ENCODE data around the gene CLINT1. TPM values are rescaled to one million over a fixed set of nuclear protein-coding genes. Genes with fewer than 3 reads are reported as not detected.

Gene CLINT1
- total and polyA plus RNA-seq, 12 donors = 17.1 to 101 (median 64.7) TPM

- Histone ChIP-seq H3K4me3 (peak within 1 kb of the TSS in 2 of 4 donors; percentile 52 to 79), H3K9me3 (replicated peaks in 1 of 3) (no peaks in the 10 kb centered on the region), H3K4me1 (replicated peaks in 1 of 2) (peaks cover 0 to 22% of the 10 kb centered on the region in 2 donors), H3K36me3 (replicated peaks in 1 of 2) (no peaks in the 10 kb centered on the region), H3K27me3 (no peaks in the 10 kb centered on the region), H3K27ac (no peak within 1 kb of the TSS)
- WGBS, 4 donors = 0 to 1% (median 1%) methylated on average over 24 to 79 of the region's 79 CpGs
- peak; percentile 83 to 94 (median 88) for DNase-seq
- TF ChIP-seq CTCF (IDR thresholded peaks at IDR 0.05) (peak; percentile 76 to 100 (median 96)), POLR2A (IDR thresholded peaks at IDR 0.05) (peak in 1 of 2 donors; percentile 30)
- intact Hi-C loops (cut with DNase I) = loop anchor here in 1 of 2 donors (5.0 kb wide), 1 partner anchor 416 kb away; no protein-coding TSS in a partner anchor
These were observed 115.5 kb downstream of the CLINT1 start, which contains the start of gene LSM11 for GRCh38 chr5:157743163-157744050. Gene LSM11 (plus strand): TSS chr5:157743712. CDS start chr5:157743751, 39 bp downstream.

- Histone ChIP-seq H3K36me3 (replicated peaks in 1 of 2) (peaks cover 0 to 11% of the 10 kb centered on the region in 2 donors), H3K9me3 (replicated peaks in 1 of 3) (no peaks in the 10 kb centered on the region), H3K27me3 (no peaks in the 10 kb centered on the region), H3K27ac (no peak overlapping the region), H3K4me1 (replicated peaks in 1 of 2) (peaks cover 0 to 22% of the 10 kb centered on the region in 2 donors), H3K4me3 (no peak overlapping the region)
- DNase-seq = no peak
- WGBS, 4 donors = 75 to 85% (median 77%) methylated on average over 4 of the region's 4 CpGs
- TF ChIP-seq CTCF (IDR thresholded peaks at IDR 0.05) = no peak
- TF ChIP-seq POLR2A (IDR thresholded peaks at IDR 0.05) = no peak
- intact Hi-C loops (cut with DNase I) = loop anchor here in 1 of 2 donors (5.0 kb wide), 1 partner anchor 414 kb away; no protein-coding TSS in a partner anchor
These were observed 117.8 kb downstream of the CLINT1 start for GRCh38 chr5:157741131-157741530.

GRCh38 chr5:157740229-157740610 lies 118.7 kb downstream of the CLINT1 start:
- Histone ChIP-seq H3K4me3 (no peak overlapping the region), H3K4me1 (replicated peaks in 1 of 2) (peaks cover 0 to 18% of the 10 kb centered on the region in 2 donors), H3K27ac (no peak overlapping the region), H3K36me3 (replicated peaks in 1 of 2) (peaks cover 0 to 20% of the 10 kb centered on the region in 2 donors), H3K27me3 (no peaks in the 10 kb centered on the region), H3K9me3 (replicated peaks in 1 of 3) (no peaks in the 10 kb centered on the region)
- TF ChIP-seq CTCF (IDR thresholded peaks at IDR 0.05) (peak in 4 of 6 experiments; percentile 15 to 33 (median 22)), POLR2A (IDR thresholded peaks at IDR 0.05) (no peak)
- 53 to 66% (median 59%) methylated on average over 3 of the region's 3 CpGs for WGBS, 4 donors
- DNase-seq = no peak
- intact Hi-C loops (cut with DNase I) = loop anchor here in 1 of 2 donors (5.0 kb wide), 1 partner anchor 413 kb away; no protein-coding TSS in a partner anchor

Measured in adrenal gland (tissue), 12 donors.